Uterus (tissue), 2 donors: ENCODE data around the gene SLC22A25.

ENCODE experiments used
- CTCF ChIP-seq, 4 experiments: fragments of 200-600 bp in 2 of 4; fragments of 450-650 bp in 2 of 4; sonication (generic) in 2 of 4; IDR thresholded peaks; one replicate each; pipeline ENCODE4 v1.5.1; 2016 to 2019; ENCODE audit warnings: antibody characterized with exemption in 4 of 4, mild to moderate bottlenecking in 2 of 4, moderate library complexity in 1 of 4
- POLR2A ChIP-seq, 2 donors: fragments of 450-650 bp; IDR thresholded peaks; one replicate each; pipeline ENCODE4 v1.6.1; 2016; ENCODE audit warnings: antibody characterized with exemption in 2 of 2, mild to moderate bottlenecking in 1 of 2, moderate library complexity in 1 of 2

DNA sequence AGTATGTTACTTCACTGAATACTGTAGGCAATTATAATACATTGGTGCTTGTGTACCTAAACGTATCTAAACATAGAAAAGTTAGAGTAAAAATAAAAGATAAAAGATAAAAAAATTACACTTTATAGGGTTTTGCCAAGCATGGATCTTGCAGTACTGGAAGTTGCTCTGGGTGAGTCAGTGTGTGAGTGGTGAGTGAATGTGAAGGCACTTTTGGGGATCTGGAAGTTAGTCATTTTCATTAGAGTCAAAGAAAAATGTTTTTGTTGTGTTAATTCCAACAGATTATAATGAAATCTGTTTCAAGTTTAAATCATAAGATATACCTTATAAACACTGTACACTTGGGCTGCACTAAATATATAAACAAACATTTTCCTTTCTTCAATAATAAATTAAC is 3.3 kb downstream of the SLC22A25 start:
- TF ChIP-seq CTCF (IDR thresholded peaks at IDR 0.05) (no peak), POLR2A (IDR thresholded peaks at IDR 0.05) (no peak)
